22Rv1 (cell line): ENCODE measurements around the gene AATK.
"Not testable (repeated sequence)": the region's sequence is repeated elsewhere in the genome, so short reads cannot be mapped to it uniquely, and the experiment has no call there.

Source experiments
- H3K27ac ChIP-seq: fragments of 450-650 bp; 2 replicates; pipeline ENCODE4 v1.5.1; 2017
- CTCF ChIP-seq: fragments of 450-650 bp; IDR thresholded peaks from 2 replicates; pipeline ENCODE4 v1.5.1; 2017; ENCODE audit warnings: mild to moderate bottlenecking
- ZFX ChIP-seq: fragments of 450-650 bp; IDR thresholded peaks from 2 replicates; pipeline ENCODE4 v1.6.1; 2017; ENCODE audit warnings: antibody characterized with exemption, borderline replicate concordance

Gene AATK

GRCh38 chr17:81148571-81148970, 17.4 kb downstream of the AATK start:
- no peak overlapping the region for H3K27ac ChIP-seq
- no peak for TF ChIP-seq ZFX
- TF ChIP-seq CTCF = no peak

GRCh38 chr17:81147701-81148100, 18.3 kb downstream of the AATK start:
- H3K27ac ChIP-seq = no peak overlapping the region
- TF ChIP-seq CTCF (no peak), ZFX (no peak)

- not testable (repeated sequence) for H3K27ac ChIP-seq
Observed at GRCh38 chr17:81146208-81146607, 19.8 kb downstream of the AATK start.

GRCh38 chr17:81144423-81144781, 21.6 kb downstream of the AATK start:
- TF ChIP-seq ZFX (no peak), CTCF (no peak)
- no peak overlapping the region for H3K27ac ChIP-seq

- no peak for TF ChIP-seq CTCF
- TF ChIP-seq ZFX = no peak
- no peak overlapping the region for H3K27ac ChIP-seq
Observed at GRCh38 chr17:81143717-81144422, 22.2 kb downstream of the AATK start.

- no peak for TF ChIP-seq CTCF
- TF ChIP-seq ZFX = no peak
- H3K27ac ChIP-seq = no peak overlapping the region
Observed at GRCh38 chr17:81143200-81143527, 22.9 kb downstream of the AATK start.

GRCh38 chr17:81142301-81143199, 23.5 kb downstream of the AATK start:
- H3K27ac ChIP-seq = no peak overlapping the region
- TF ChIP-seq CTCF (peak; percentile 85), ZFX (no peak)
